ENCODE measurements around the gene TRIM40. TPM values are rescaled to one million over a fixed set of nuclear protein-coding genes. Genes with fewer than 3 reads are reported as not detected.

The TRIM40 gene
- total and polyA plus RNA-seq, 2 experiments from 2014 or later, result 0.34 to 1.0 TPM

DNA sequence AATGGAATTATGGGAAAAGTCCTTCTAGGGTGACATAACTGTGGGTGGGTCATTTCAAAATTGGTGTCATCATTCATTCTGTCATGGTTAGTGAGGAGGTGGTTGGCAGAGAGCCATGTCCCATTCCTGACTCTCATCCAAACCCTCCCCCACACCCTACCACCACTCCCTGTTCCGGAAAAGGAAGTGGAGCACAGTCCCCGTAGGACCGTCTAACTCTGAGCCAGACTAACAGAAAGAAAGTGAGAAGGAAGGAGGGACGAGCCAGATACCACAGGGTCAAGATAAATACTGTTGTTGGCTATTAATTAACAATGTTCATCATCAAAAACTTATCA, 20.3 kb downstream of the TRIM40 start:
- Histone ChIP-seq H3K79me2 (no peaks in the 10 kb centered on the region), H2AFZ (no peak overlapping the region), H3K36me3 (replicated peaks; ENCODE audit: insufficient read depth, low read depth) (no peaks in the 10 kb centered on the region), H4K20me1 (ENCODE audit: insufficient read depth, poor library complexity, severe bottlenecking) (no peaks in the 10 kb centered on the region), H3K27ac (peak overlapping the region; percentile 90), H3K4me2 (no peak overlapping the region), H3K4me1 (ENCODE audit: insufficient read depth) (peaks cover 14% of the 10 kb centered on the region), H3K27me3 (peaks cover 13% of the 10 kb centered on the region), H3K4me3 (no peak overlapping the region), H3K9me2 (replicated peaks; ENCODE audit: insufficient read depth) (no peaks in the 10 kb centered on the region), H3K9me3 (ENCODE audit: low read depth) (no peaks in the 10 kb centered on the region)
- WGBS (ENCODE audit: low lambda C conversion rate, missing lambda C conversion rate), result 60% methylated on average over 4 of the region's 4 CpGs
- TF ChIP-seq EZH2phosphoT487 (IDR thresholded peaks at IDR 0.05; ENCODE audit: low read depth, severe bottlenecking, unreplicated experiment) (no peak), CTCF (IDR thresholded peaks at IDR 0.05; ENCODE audit: poor library complexity) (no peak), EZH2 (IDR thresholded peaks at IDR 0.05; ENCODE audit: borderline replicate concordance) (no peak)
- DNase-seq (ENCODE audit: low spot score), result peak; percentile 65

GRCh38 chr6:30156774-30157173, 20.8 kb downstream of the TRIM40 start:
- Histone ChIP-seq H3K27me3 (peaks cover 13% of the 10 kb centered on the region), H3K9me3 (ENCODE audit: low read depth) (no peaks in the 10 kb centered on the region), H3K4me3 (no peak overlapping the region), H3K36me3 (replicated peaks; ENCODE audit: insufficient read depth, low read depth) (no peaks in the 10 kb centered on the region), H3K79me2 (no peaks in the 10 kb centered on the region), H3K4me1 (ENCODE audit: insufficient read depth) (peaks cover 14% of the 10 kb centered on the region), H4K20me1 (ENCODE audit: insufficient read depth, poor library complexity, severe bottlenecking) (no peaks in the 10 kb centered on the region), H3K9me2 (replicated peaks; ENCODE audit: insufficient read depth) (no peaks in the 10 kb centered on the region), H3K4me2 (no peak overlapping the region), H3K27ac (peak overlapping the region; percentile 56), H2AFZ (no peak overlapping the region)
- no peak for DNase-seq (ENCODE audit: low spot score)
- 96% methylated on average over 9 of the region's 9 CpGs for WGBS (ENCODE audit: low lambda C conversion rate, missing lambda C conversion rate)
- TF ChIP-seq CTCF (IDR thresholded peaks at IDR 0.05; ENCODE audit: poor library complexity) (no peak), EZH2phosphoT487 (IDR thresholded peaks at IDR 0.05; ENCODE audit: low read depth, severe bottlenecking, unreplicated experiment) (no peak), EZH2 (IDR thresholded peaks at IDR 0.05; ENCODE audit: borderline replicate concordance) (no peak)

DNA sequence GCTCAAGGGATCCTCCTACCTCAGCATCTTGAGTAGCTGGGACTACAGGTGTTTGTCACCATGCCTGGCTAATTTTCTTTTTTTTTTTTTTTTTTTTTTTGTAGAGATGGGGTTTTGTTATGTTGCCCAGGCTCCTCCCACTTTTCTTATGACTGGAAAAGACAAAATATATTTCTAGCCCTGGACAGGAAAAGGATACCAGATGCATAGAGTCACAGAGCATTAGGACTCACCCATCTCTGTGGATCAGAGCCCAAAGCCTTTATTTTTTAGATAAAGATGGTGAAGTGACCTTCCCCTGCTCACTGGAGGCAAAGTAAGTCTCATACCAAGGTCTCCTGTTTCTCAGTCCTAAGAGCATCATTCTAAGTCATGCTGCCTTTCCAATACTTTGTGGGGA, 21.6 kb downstream of the TRIM40 start:
- H3K9me2 ChIP-seq (replicated peaks; ENCODE audit: insufficient read depth), result no peaks in the 10 kb centered on the region
- peaks cover 14% of the 10 kb centered on the region for H3K4me1 ChIP-seq (ENCODE audit: insufficient read depth)
- H3K9me3 ChIP-seq (ENCODE audit: low read depth), result no peaks in the 10 kb centered on the region
- H2AFZ ChIP-seq, result no peak overlapping the region
- H3K27ac ChIP-seq, result no peak overlapping the region
- no peak for DNase-seq (ENCODE audit: low spot score)
- H3K4me3 ChIP-seq, result no peak overlapping the region
- TF ChIP-seq EZH2phosphoT487 (IDR thresholded peaks at IDR 0.05; ENCODE audit: low read depth, severe bottlenecking, unreplicated experiment) (no peak), EZH2 (IDR thresholded peaks at IDR 0.05; ENCODE audit: borderline replicate concordance) (no peak), CTCF (IDR thresholded peaks at IDR 0.05; ENCODE audit: poor library complexity) (no peak)
- no peaks in the 10 kb centered on the region for H3K36me3 ChIP-seq (replicated peaks; ENCODE audit: insufficient read depth, low read depth)
- no peaks in the 10 kb centered on the region for H3K79me2 ChIP-seq
- H3K27me3 ChIP-seq, result peaks cover 13% of the 10 kb centered on the region
- no peaks in the 10 kb centered on the region for H4K20me1 ChIP-seq (ENCODE audit: insufficient read depth, poor library complexity, severe bottlenecking)
- H3K4me2 ChIP-seq, result no peak overlapping the region

- Histone ChIP-seq H3K4me2 (no peak overlapping the region), H3K4me1 (ENCODE audit: insufficient read depth) (peaks cover 14% of the 10 kb centered on the region), H2AFZ (no peak overlapping the region), H3K4me3 (no peak overlapping the region), H3K27me3 (peaks cover 13% of the 10 kb centered on the region), H3K27ac (no peak overlapping the region), H3K79me2 (no peaks in the 10 kb centered on the region), H3K9me2 (replicated peaks; ENCODE audit: insufficient read depth) (no peaks in the 10 kb centered on the region), H3K36me3 (replicated peaks; ENCODE audit: insufficient read depth, low read depth) (no peaks in the 10 kb centered on the region), H4K20me1 (ENCODE audit: insufficient read depth, poor library complexity, severe bottlenecking) (no peaks in the 10 kb centered on the region), H3K9me3 (ENCODE audit: low read depth) (no peaks in the 10 kb centered on the region)
- 89% methylated on average over 2 of the region's 2 CpGs for WGBS (ENCODE audit: low lambda C conversion rate, missing lambda C conversion rate)
- no peak for DNase-seq (ENCODE audit: low spot score)
- TF ChIP-seq CTCF (IDR thresholded peaks at IDR 0.05; ENCODE audit: poor library complexity) (no peak), EZH2phosphoT487 (IDR thresholded peaks at IDR 0.05; ENCODE audit: low read depth, severe bottlenecking, unreplicated experiment) (no peak), EZH2 (IDR thresholded peaks at IDR 0.05; ENCODE audit: borderline replicate concordance) (no peak)
These were observed 22.1 kb downstream of the TRIM40 start for GRCh38 chr6:30157999-30158398.
